Endothelial cell of umbilical vein (primary cell): ENCODE measurements around the gene SULT4A1. TPM values are rescaled to one million over a fixed set of nuclear protein-coding genes. Genes with fewer than 3 reads are reported as not detected.
A peak's percentile ranks its signal among the peaks of the same experiment; 100 is the strongest.

Experiments used
- BruUV-seq: library from RNA; stranded (reverse); fragments of 400-500 nt; replicated peaks from 2 replicates; lab custom pipeline; 2021; lab: Mats Ljungman, UMichigan
- CTCF ChIA-PET: fragments of 300-600, 350-600 bp; sonication (Branson Sonifier 250); formaldehyde crosslinking; loops from one replicate; lab custom pipeline; 2021; ENCODE audit warnings: antibody characterized with exemption, inconsistent platforms; lab: Charles Lee
- POLR2A ChIA-PET: fragments of 300-600, 350-600 bp; sonication (Branson Sonifier 250); formaldehyde crosslinking; loops from one replicate; lab custom pipeline; 2021; ENCODE audit warnings: antibody characterized with exemption, inconsistent platforms; lab: Charles Lee
- DNase-seq: peaks from one replicate; pipeline ENCODE4 v3.0.0-alpha.2; 2011; ENCODE audit warnings: low read depth, low spot score
- FAIRE-seq: peaks from 2 replicates; lab custom pipeline; 2011; peaks lifted over from hg19 to GRCh38; lab: Jason Lieb, UNC
- H2AFZ ChIP-seq: 2 replicates; pipeline ENCODE4 v1.6.0; 2012; ENCODE audit warnings: low read depth, low read length, control low read depth, inconsistent platforms
- H3K27ac ChIP-seq: 2 replicates; pipeline ENCODE4 v1.5.1; 2011; ENCODE audit warnings: low read depth, mild to moderate bottlenecking, control low read depth, low read length, moderate library complexity; ENCODE audit not compliant: insufficient read depth
- H3K27me3 ChIP-seq, 2 experiments: 2 replicates each; pipeline versions ENCODE4 v1.6.0 to v1.6.1; 2011; ENCODE audit warnings: low read length in 2 of 2, mixed read lengths in 1 of 2; ENCODE audit not compliant: control insufficient read depth in 2 of 2, insufficient read depth in 2 of 2
- H3K36me3 ChIP-seq, 2 experiments: 2 replicates in 1 of 2; 3 replicates in 1 of 2; pipeline ENCODE4 v1.5.1; 2011; ENCODE audit warnings: low read length in 2 of 2, mild to moderate bottlenecking in 1 of 2, moderate library complexity in 1 of 2; ENCODE audit not compliant: control insufficient read depth in 2 of 2, insufficient read depth in 2 of 2; ENCODE audit errors: extremely low read depth in 1 of 2
- H3K4me1 ChIP-seq: 3 replicates; pipeline ENCODE4 v1.5.1; 2011; ENCODE audit warnings: mild to moderate bottlenecking, low read length; ENCODE audit not compliant: control insufficient read depth, insufficient read depth; ENCODE audit errors: extremely low read depth
- H3K4me2 ChIP-seq: 2 replicates; pipeline ENCODE4 v1.6.1; 2011; ENCODE audit warnings: low read length, control low read depth, mixed read lengths; ENCODE audit not compliant: insufficient read depth
- H3K4me3 ChIP-seq, 3 experiments: fragments of 200-600 bp in 1 of 3; sonication (generic), shearing (Covaris generic) in 1 of 3; replicated peaks in 1 of 3; 2 replicates each; pipeline ENCODE4 v1.5.1; 2011 to 2016; ENCODE audit warnings: control low read depth in 3 of 3, low read length in 3 of 3, mild to moderate bottlenecking in 2 of 3, inconsistent platforms in 1 of 3, low read depth in 1 of 3, moderate library complexity in 1 of 3; ENCODE audit not compliant: insufficient read depth in 1 of 3
- H3K79me2 ChIP-seq: 2 replicates; pipeline ENCODE4 v1.6.0; 2012; ENCODE audit warnings: low read length, inconsistent platforms; ENCODE audit not compliant: control insufficient read depth, insufficient read depth
- H3K9ac ChIP-seq: replicated peaks from 2 replicates; pipeline ENCODE3; 2011; ENCODE audit warnings: low read length, control low read depth; ENCODE audit not compliant: insufficient read depth; ENCODE audit errors: extremely low read depth
- H3K9me1 ChIP-seq: replicated peaks from 3 replicates; pipeline ENCODE4 v1.6.0; 2011; ENCODE audit warnings: mild to moderate bottlenecking, low read length; ENCODE audit not compliant: control insufficient read depth, insufficient read depth; ENCODE audit errors: extremely low read depth
- H3K9me3 ChIP-seq: replicated peaks from 2 replicates; pipeline ENCODE4 v1.5.1; 2012; ENCODE audit warnings: low read length, inconsistent platforms; ENCODE audit not compliant: control insufficient read depth, insufficient read depth
- H4K20me1 ChIP-seq: replicated peaks from 2 replicates; pipeline ENCODE3; 2011; ENCODE audit warnings: mild to moderate bottlenecking, low read length; ENCODE audit not compliant: control insufficient read depth, insufficient read depth; ENCODE audit errors: extremely low read depth
- CTCF ChIP-seq, 2 donors: IDR thresholded peaks; 1 replicate in 1 of 2; 2 replicates in 1 of 2; pipeline ENCODE4 v1.5.1; 2011; ENCODE audit warnings: low read length in 2 of 2, mild to moderate bottlenecking in 2 of 2, moderate library complexity in 2 of 2, control low read depth in 1 of 2, inconsistent platforms in 1 of 2, low read depth in 1 of 2; ENCODE audit not compliant: insufficient read depth in 1 of 2; ENCODE audit errors: extremely low read depth in 1 of 2
- EZH2 ChIP-seq: IDR thresholded peaks from 2 replicates; pipeline ENCODE4 v1.6.1; 2012; ENCODE audit warnings: borderline replicate concordance, low read depth, mild to moderate bottlenecking, moderate library complexity, low read length, inconsistent platforms; ENCODE audit not compliant: severe bottlenecking
- FOS ChIP-seq: IDR thresholded peaks from 2 replicates; pipeline ENCODE4 v1.6.1; 2011; ENCODE audit warnings: mild to moderate bottlenecking, low read length, moderate library complexity, borderline replicate concordance; ENCODE audit not compliant: insufficient read depth
- GATA2 ChIP-seq: IDR thresholded peaks from 2 replicates; pipeline ENCODE4 v1.7.0; 2011; ENCODE audit warnings: low read depth, mild to moderate bottlenecking, moderate library complexity, mixed read lengths, low read length; ENCODE audit not compliant: insufficient read length, insufficient read depth
- MAX ChIP-seq: IDR thresholded peaks from 2 replicates; pipeline ENCODE4 v1.6.1; 2011; ENCODE audit not compliant: insufficient read depth, insufficient read length
- MYC ChIP-seq: IDR thresholded peaks from one replicate; pipeline ENCODE4 v1.6.1; 2011; ENCODE audit warnings: mild to moderate bottlenecking, low read depth, low read length
- POLR2A ChIP-seq: IDR thresholded peaks from 2 replicates; pipeline ENCODE4 v1.6.1; 2012; ENCODE audit warnings: low read depth, mild to moderate bottlenecking, control low read depth, low read length
- POLR2AphosphoS5 ChIP-seq: IDR thresholded peaks from 2 replicates; pipeline ENCODE4 v1.6.1; 2012; ENCODE audit warnings: low read depth, mild to moderate bottlenecking, control low read depth, low read length, moderate library complexity; ENCODE audit not compliant: insufficient read depth
- dilution Hi-C: fragments of 300-500 bp; cut with MboI; formaldehyde crosslinking; loops from one replicate; pipeline ENCODE4 v1.15.0; 2019; ENCODE audit warnings: low sequenced_read_pairs; ENCODE audit not compliant: extremely low pct_ligation_motif_present
- intact Hi-C: fragments of 100-400 bp; cut with micrococcal nuclease; formaldehyde crosslinking; loops from one replicate; pipeline ENCODE4 v1.10.0; 2022
- polyA plus RNA-seq, 4 experiments: library from polyadenylated mRNA; depleted of rRNA in 3 of 4; stranded (reverse) in 3 of 4; unstranded in 1 of 4; fragments of >200 nt; gene quantifications; 2 replicates each; pipeline versions ENCODE4 v1.2.1 to v1.2.3, GENCODE V29; 2011 to 2012; ENCODE audit warnings: missing spikeins in 1 of 4
- total RNA-seq: library from RNA; stranded (reverse); gene quantifications from 2 replicates; pipeline ENCODE4 v1.2.3, GENCODE V29; 2021

SULT4A1 gene
- total and polyA plus RNA-seq, 2 donors (not counting 3 experiments of a cell fraction or from before 2014, with no cell fraction given) = 0.48 TPM; not detected in 1

- dilution Hi-C loops (no loop called here), intact Hi-C loops (no loop called here)
- ChIA-PET POLR2A (no interaction called here), CTCF (interaction anchor here (1.5 kb wide), 1 partner anchor 101 kb away, joined by 3 read pairs; no protein-coding TSS in a partner anchor)
- no peaks in the 10 kb centered on the region for H3K4me1 ChIP-seq
- no peak overlapping the region for H3K9ac ChIP-seq
- no peaks in the 10 kb centered on the region for H3K79me2 ChIP-seq
- H2AFZ ChIP-seq = no peak overlapping the region
- no peak overlapping the region for H3K4me3 ChIP-seq
- no peak for TF ChIP-seq MYC
- DNase-seq (no peak), FAIRE-seq (no peak)
- no peak overlapping the region for H3K27ac ChIP-seq
- no peaks in the 10 kb centered on the region for H3K9me1 ChIP-seq
- H3K9me3 ChIP-seq = no peaks in the 10 kb centered on the region
- H4K20me1 ChIP-seq = no peaks in the 10 kb centered on the region
- no peaks in the 10 kb centered on the region for H3K36me3 ChIP-seq
- BruUV-seq = no TSS peak
- no peaks in the 10 kb centered on the region for H3K27me3 ChIP-seq
- H3K4me2 ChIP-seq = no peak overlapping the region
These were observed 79.9 kb downstream of the SULT4A1 start for GRCh38 chr22:43782448-43782847.

- no peak overlapping the region for H3K9ac ChIP-seq
- ChIA-PET POLR2A (no interaction called here), CTCF (no interaction called here)
- H4K20me1 ChIP-seq = no peaks in the 10 kb centered on the region
- no peak overlapping the region for H2AFZ ChIP-seq
- H3K9me1 ChIP-seq = no peaks in the 10 kb centered on the region
- intact Hi-C loops = no loop called here
- no peaks in the 10 kb centered on the region for H3K4me1 ChIP-seq
- TF ChIP-seq POLR2A (no peak), CTCF (IDR thresholded peaks at IDR 0.05; ENCODE audit: extremely low read depth in 1 of 2, insufficient read depth in 1 of 2, low read depth in 1 of 2, low read length in 2 of 2) (no peak), MYC (no peak), MAX (no peak), FOS (no peak), POLR2AphosphoS5 (no peak), GATA2 (no peak), EZH2 (no peak)
- H3K27me3 ChIP-seq = no peaks in the 10 kb centered on the region
- BruUV-seq = no TSS peak
- no peaks in the 10 kb centered on the region for H3K79me2 ChIP-seq
- no peak overlapping the region for H3K4me2 ChIP-seq
- FAIRE-seq = no peak
- no peak overlapping the region for H3K4me3 ChIP-seq
- H3K9me3 ChIP-seq = no peaks in the 10 kb centered on the region
- peak; percentile 19 for DNase-seq
- no peaks in the 10 kb centered on the region for H3K36me3 ChIP-seq
- dilution Hi-C loops = no loop called here
- H3K27ac ChIP-seq = no peak overlapping the region
These were observed 85.0 kb downstream of the SULT4A1 start for GRCh38 chr22:43777286-43777685.
